Neural progenitor cell (in vitro differentiated cells): ENCODE results near the gene ZNF747. TPM values are rescaled to one million over a fixed set of nuclear protein-coding genes. Genes with fewer than 3 reads are reported as not detected.

Source experiments
- DNase-seq: peaks from one replicate; pipeline ENCODE4 v3.0.0-alpha.2; 2016; ENCODE audit warnings: low spot score
- H2AFZ ChIP-seq: fragments of 200-600 bp; sonication (generic); replicated peaks from 2 replicates; pipeline ENCODE4 v1.6.1; 2016; ENCODE audit warnings: antibody characterized with exemption
- H3F3A ChIP-seq: fragments of 200-600 bp; sonication (generic); 2 replicates; pipeline ENCODE4 v1.6.1; 2016; ENCODE audit warnings: antibody characterized with exemption, low read depth
- H3K27ac ChIP-seq: fragments of 200-600 bp; sonication (generic); 2 replicates; pipeline ENCODE4 v1.5.1; 2016; ENCODE audit warnings: mild to moderate bottlenecking
- H3K27me3 ChIP-seq: fragments of 200-600 bp; sonication (generic); 2 replicates; pipeline ENCODE4 v1.6.1; 2016; ENCODE audit warnings: mild to moderate bottlenecking, moderate library complexity
- H3K36me3 ChIP-seq: fragments of 200-600 bp; sonication (generic); 2 replicates; pipeline ENCODE4 v1.5.1; 2016
- H3K4me1 ChIP-seq: fragments of 200-600 bp; sonication (generic); 2 replicates; pipeline ENCODE4 v1.6.1; 2016; ENCODE audit warnings: mixed run types
- H3K4me2 ChIP-seq: fragments of 200-600 bp; sonication (generic); 2 replicates; pipeline ENCODE4 v1.6.1; 2016
- H3K4me3 ChIP-seq: fragments of 200-600 bp; sonication (generic); 2 replicates; pipeline ENCODE4 v1.5.1; 2016
- H3K79me2 ChIP-seq: fragments of 200-600 bp; sonication (generic); 2 replicates; pipeline ENCODE4 v1.6.1; 2016; ENCODE audit warnings: low read depth
- H3K9ac ChIP-seq: fragments of 200-600 bp; sonication (generic); 2 replicates; pipeline ENCODE4 v1.6.1; 2016
- H3K9me3 ChIP-seq: fragments of 200-600 bp; sonication (generic); 2 replicates; pipeline ENCODE4 v1.5.1; 2016; ENCODE audit warnings: low read depth
- H4K20me1 ChIP-seq: fragments of 200-600 bp; sonication (generic); 2 replicates; pipeline ENCODE4 v1.6.1; 2016; ENCODE audit warnings: low read depth
- H3K27ac Mint-ChIP-seq: 3 replicates; pipeline ENCODE4 v1.8.0; 2021; ENCODE audit warnings: mixed read lengths
- H3K27me3 Mint-ChIP-seq: 2 replicates; pipeline ENCODE4 v1.8.0; 2022; ENCODE audit warnings: low read depth, mild to moderate bottlenecking, inconsistent platforms, moderate library complexity, mixed read lengths; ENCODE audit not compliant: insufficient read depth
- H3K36me3 Mint-ChIP-seq: 3 replicates; pipeline ENCODE4 v1.8.0; 2021; ENCODE audit warnings: mixed read lengths
- H3K4me1 Mint-ChIP-seq: 3 replicates; pipeline ENCODE4 v1.8.0; 2021; ENCODE audit warnings: mixed read lengths
- H3K4me3 Mint-ChIP-seq: 3 replicates; pipeline ENCODE4 v1.8.0; 2021; ENCODE audit warnings: mild to moderate bottlenecking, moderate library complexity, mixed read lengths
- H3K9me3 Mint-ChIP-seq: 3 replicates; pipeline ENCODE4 v1.8.0; 2020; ENCODE audit warnings: mixed read lengths
- CTCF ChIP-seq: fragments of 200-600 bp; sonication (generic); IDR thresholded peaks from 2 replicates; pipeline ENCODE4 v1.5.1; 2017; ENCODE audit warnings: antibody characterized with exemption, mild to moderate bottlenecking
- EZH2 ChIP-seq: fragments of 200-600 bp; sonication (generic); IDR thresholded peaks from 2 replicates; pipeline ENCODE4 v1.6.1; 2017; ENCODE audit warnings: antibody characterized with exemption, mild to moderate bottlenecking, moderate library complexity
- EZH2phosphoT487 ChIP-seq: fragments of 200-600 bp; sonication (generic); IDR thresholded peaks from 2 replicates; pipeline ENCODE4 v1.6.1; 2017; ENCODE audit warnings: antibody characterized with exemption
- total RNA-seq: library from RNA; depleted of rRNA; stranded (reverse); fragments of >200 nt; gene quantifications from 2 replicates; pipeline ENCODE4 v1.2.3, GENCODE V29; 2015; ENCODE audit warnings: low replicate concordance

The ZNF747 gene
- total RNA-seq, 1 donor from 2014 or later, result 7.0 TPM

GRCh38 chr16:30528799-30529457, 5.7 kb downstream of the ZNF747 start:
- H3K4me2 ChIP-seq, result no peak overlapping the region
- H3F3A ChIP-seq, result peaks cover 27% of the 10 kb centered on the region
- H3K36me3 ChIP-seq, result no peaks in the 10 kb centered on the region
- Mint-ChIP-seq H3K36me3 (peaks cover 2% of the 10 kb centered on the region), H3K27ac (no peak overlapping the region), H3K4me3 (peak overlapping the region; percentile 84), H3K4me1 (peaks cover 23% of the 10 kb centered on the region), H3K9me3 (no peaks in the 10 kb centered on the region), H3K27me3 (peaks cover 16% of the 10 kb centered on the region)
- DNase-seq, result no peak
- H3K9ac ChIP-seq, result no peak overlapping the region
- H3K79me2 ChIP-seq, result peaks cover 21% of the 10 kb centered on the region
- H3K9me3 ChIP-seq, result no peaks in the 10 kb centered on the region
- TF ChIP-seq EZH2phosphoT487 (no peak), CTCF (no peak), EZH2 (no peak)
- H2AFZ ChIP-seq, result no peak overlapping the region
- peaks cover 9% of the 10 kb centered on the region for H3K4me1 ChIP-seq
- H3K27ac ChIP-seq, result no peak overlapping the region
- H3K27me3 ChIP-seq, result no peaks in the 10 kb centered on the region
- no peak overlapping the region for H3K4me3 ChIP-seq
- peaks cover 8% of the 10 kb centered on the region for H4K20me1 ChIP-seq

- Histone ChIP-seq H3F3A (peaks cover 27% of the 10 kb centered on the region), H3K4me1 (peaks cover 6% of the 10 kb centered on the region), H3K4me3 (peak overlapping the region; percentile 80), H4K20me1 (peaks cover 8% of the 10 kb centered on the region), H3K27ac (peak overlapping the region; percentile 68), H3K79me2 (peaks cover 10% of the 10 kb centered on the region), H3K9ac (no peak overlapping the region), H2AFZ (peak overlapping the region; percentile 22), H3K9me3 (no peaks in the 10 kb centered on the region), H3K36me3 (no peaks in the 10 kb centered on the region), H3K4me2 (peak overlapping the region; percentile 86), H3K27me3 (no peaks in the 10 kb centered on the region)
- Mint-ChIP-seq H3K27ac (peak overlapping the region; percentile 80), H3K4me1 (peaks cover 17% of the 10 kb centered on the region), H3K27me3 (peaks cover 16% of the 10 kb centered on the region), H3K4me3 (peak overlapping the region; percentile 84), H3K9me3 (no peaks in the 10 kb centered on the region), H3K36me3 (peaks cover 2% of the 10 kb centered on the region)
- no peak for DNase-seq
- no peak for TF ChIP-seq EZH2phosphoT487
- no peak for TF ChIP-seq EZH2
- no peak for TF ChIP-seq CTCF
These were observed 7.0 kb downstream of the ZNF747 start for GRCh38 chr16:30527635-30528178.

- no peak for TF ChIP-seq EZH2
- peak; percentile 42 for TF ChIP-seq CTCF
These were observed 7.6 kb downstream of the ZNF747 start for GRCh38 chr16:30526823-30527634.

More at GRCh38 chr16:30526823-30527634, 7.6 kb downstream of the ZNF747 start:
- Mint-ChIP-seq H3K4me3 (peak overlapping the region; percentile 84), H3K36me3 (peaks cover 2% of the 10 kb centered on the region), H3K9me3 (no peaks in the 10 kb centered on the region), H3K27me3 (peaks cover 16% of the 10 kb centered on the region), H3K27ac (peak overlapping the region; percentile 80), H3K4me1 (peaks cover 17% of the 10 kb centered on the region)
- no peaks in the 10 kb centered on the region for H3K9me3 ChIP-seq
- H3K36me3 ChIP-seq, result no peaks in the 10 kb centered on the region
- DNase-seq, result peak; percentile 99
- no peaks in the 10 kb centered on the region for H3K27me3 ChIP-seq
- H3K4me1 ChIP-seq, result peaks cover 6% of the 10 kb centered on the region
- peak overlapping the region; percentile 86 for H3K4me2 ChIP-seq
- no peak overlapping the region for H3K9ac ChIP-seq
- peak overlapping the region; percentile 69 for H3K27ac ChIP-seq
- peaks cover 27% of the 10 kb centered on the region for H3F3A ChIP-seq
- peaks cover 8% of the 10 kb centered on the region for H3K79me2 ChIP-seq
- H2AFZ ChIP-seq, result peak overlapping the region; percentile 22
- peaks cover 8% of the 10 kb centered on the region for H4K20me1 ChIP-seq
- peak overlapping the region; percentile 80 for H3K4me3 ChIP-seq
